GM21737 (cell line): Measurements from ENCODE around the gene GPR89B.
"Not testable (repeated sequence)": the region's sequence is repeated elsewhere in the genome, so short reads cannot be mapped to it uniquely, and the experiment has no call there.

Experiments used
- ATAC-seq: cut with Tn5 transposase; IDR thresholded peaks from one replicate; pipeline ENCODE4 v1.9.1; 2021; ENCODE audit warnings: mild to moderate bottlenecking, moderate library complexity; ENCODE audit not compliant: unreplicated experiment

Gene GPR89B

DNA sequence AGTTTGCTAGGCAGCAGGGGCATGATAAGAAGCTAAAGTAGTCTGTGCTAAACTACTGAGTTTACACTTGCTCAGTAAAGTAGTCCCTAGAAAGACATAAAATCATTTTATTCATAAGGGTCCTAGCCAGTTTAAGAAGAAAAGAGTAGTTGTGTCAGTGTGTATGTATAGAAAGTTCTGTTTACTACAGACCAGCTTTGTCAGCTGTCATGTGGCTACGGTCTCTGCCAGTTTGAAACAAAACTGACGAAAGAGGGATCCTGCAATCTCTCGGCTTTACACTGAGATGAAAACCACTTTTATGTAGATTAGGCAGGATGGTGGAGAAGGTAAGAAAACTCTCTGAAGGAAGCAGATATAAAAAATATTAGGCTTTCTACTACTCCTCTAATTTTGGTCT lies 7.1 kb downstream of the GPR89B start:
- not testable (repeated sequence) for ATAC-seq

DNA sequence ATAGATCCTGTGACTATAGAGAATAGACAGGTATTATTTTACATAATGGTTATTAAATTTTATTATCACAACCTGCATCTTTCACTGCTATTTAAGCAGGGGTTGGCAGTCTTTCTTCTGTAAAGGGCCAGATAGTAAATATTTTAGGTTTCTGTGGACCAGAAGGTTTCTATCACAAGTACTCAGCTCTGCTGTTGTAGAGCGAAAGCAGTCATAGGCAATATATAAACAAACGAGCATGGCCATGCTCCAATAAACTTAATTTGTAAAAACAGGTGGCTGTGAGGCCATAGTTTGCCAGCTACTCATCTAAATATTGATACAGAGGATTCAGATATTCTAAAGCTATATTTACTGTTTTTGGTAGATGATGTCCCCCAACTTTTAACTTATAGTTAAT lies 12.2 kb downstream of the GPR89B start:
- ATAC-seq: not testable (repeated sequence)

DNA sequence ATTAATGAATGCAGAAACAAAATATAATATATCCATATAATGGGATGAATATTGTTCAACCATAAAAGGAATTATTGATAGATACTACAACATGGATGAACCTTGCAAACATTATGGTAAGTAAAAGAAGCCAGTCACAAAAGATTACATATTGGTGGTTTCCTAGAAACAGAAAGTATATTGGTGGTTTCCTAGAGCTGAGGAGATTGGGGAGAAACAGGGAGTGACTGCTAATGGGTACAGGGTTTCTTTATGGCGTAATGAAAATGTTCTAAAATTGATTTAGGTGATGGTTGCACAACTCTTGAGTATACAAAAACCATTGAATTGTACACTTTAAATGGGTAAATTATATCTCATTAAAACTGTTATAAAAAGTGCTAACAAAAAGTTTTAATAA lies 14.3 kb downstream of the GPR89B start:
- ATAC-seq: not testable (repeated sequence)

DNA sequence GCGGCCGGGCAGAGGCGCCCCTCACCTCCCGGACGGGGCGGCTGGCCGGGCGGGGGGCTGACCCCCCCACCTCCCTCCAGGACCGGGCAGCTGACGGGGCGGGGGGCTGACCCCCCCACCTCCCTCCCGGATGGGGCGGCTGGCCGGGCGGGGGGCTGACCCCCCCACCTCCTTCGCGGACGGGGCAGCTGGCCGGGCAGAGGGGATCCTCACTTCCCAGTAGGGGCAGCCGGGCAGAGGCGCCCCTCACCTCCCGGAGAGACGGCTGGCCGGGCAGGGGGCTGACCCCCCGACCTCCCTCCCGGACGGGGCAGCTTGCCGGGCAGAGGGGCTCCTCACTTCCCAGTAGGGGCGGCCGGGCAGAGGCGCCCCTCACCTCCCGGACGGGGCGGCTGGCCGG lies 21.3 kb downstream of the GPR89B start:
- not testable (repeated sequence) for ATAC-seq

DNA sequence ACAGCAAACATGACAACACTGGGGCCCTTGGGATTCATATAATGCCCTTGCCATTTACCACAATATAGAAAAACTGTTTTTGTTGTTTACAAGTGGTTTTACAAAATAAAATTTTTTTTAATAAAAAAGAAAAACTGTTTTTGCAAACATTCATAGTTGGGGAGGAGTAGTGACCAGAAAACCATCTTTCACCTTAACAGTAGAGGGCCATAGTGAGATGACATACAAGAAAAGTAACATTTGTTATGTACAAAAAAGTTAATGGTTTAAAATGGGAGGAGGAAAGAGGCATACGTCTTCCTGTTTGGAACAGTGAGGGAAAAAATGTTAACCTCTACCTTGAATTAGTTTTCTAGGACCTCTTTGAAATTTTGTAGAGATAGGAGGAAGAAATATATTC lies 30.7 kb downstream of the GPR89B start:
- not testable (repeated sequence) for ATAC-seq

DNA sequence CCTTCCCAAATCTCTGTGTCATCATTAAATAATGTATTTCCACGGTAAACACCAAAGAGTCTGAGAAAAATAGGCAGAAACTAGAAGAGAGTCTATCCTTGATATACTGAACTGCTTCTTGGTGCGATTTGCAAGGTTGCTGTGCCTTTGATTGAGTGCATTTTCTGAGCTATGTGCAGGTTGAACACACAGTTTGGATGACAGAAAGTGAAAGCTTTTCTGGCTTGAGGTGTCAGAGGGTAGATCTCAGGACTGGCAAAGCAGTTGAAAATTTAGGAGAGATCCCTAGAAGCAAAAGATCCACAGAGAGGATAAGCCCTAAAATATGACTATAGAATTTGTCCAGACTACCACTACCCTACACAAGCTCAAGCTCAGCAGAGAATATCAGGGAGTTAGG lies 31.5 kb downstream of the GPR89B start:
- not testable (repeated sequence) for ATAC-seq

DNA sequence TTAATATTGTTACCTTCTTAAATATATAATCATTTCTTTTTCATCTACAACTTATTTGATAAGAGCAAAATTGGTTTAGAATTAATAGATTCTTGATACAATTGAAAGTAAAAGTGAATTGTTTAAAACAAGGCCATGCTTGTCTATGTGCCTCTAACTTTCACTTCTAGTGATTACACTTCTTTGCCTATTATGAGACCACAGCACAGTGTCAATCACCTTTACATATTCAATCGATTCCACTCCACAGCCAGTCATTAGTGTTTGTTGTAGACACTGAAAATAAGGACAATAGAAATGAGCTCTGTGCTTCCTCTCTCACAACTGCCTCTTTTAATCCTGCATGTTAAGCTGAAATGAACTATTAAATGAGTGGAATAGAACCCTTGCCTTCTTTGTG lies 36.4 kb downstream of the GPR89B start:
- not testable (repeated sequence) for ATAC-seq

DNA sequence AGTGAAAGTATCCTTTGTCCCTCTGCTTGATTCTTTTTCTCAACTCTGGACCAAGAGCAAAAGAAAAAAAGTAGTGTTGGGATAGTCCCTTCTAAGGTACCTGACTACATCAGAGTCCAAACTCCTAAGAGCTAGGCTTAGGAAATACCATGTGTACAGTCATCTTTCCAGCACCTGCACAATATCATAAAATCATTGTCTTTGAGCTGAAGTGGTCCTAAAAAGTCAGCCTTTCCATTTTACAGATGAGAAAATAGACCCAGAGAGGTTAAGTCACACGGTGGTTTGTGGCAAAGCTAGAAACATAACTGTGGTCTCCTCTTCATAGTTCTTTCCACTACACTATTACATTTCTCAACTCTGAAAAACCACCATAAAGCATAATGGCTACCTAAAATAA lies 38.4 kb downstream of the GPR89B start:
- not testable (repeated sequence) for ATAC-seq

DNA sequence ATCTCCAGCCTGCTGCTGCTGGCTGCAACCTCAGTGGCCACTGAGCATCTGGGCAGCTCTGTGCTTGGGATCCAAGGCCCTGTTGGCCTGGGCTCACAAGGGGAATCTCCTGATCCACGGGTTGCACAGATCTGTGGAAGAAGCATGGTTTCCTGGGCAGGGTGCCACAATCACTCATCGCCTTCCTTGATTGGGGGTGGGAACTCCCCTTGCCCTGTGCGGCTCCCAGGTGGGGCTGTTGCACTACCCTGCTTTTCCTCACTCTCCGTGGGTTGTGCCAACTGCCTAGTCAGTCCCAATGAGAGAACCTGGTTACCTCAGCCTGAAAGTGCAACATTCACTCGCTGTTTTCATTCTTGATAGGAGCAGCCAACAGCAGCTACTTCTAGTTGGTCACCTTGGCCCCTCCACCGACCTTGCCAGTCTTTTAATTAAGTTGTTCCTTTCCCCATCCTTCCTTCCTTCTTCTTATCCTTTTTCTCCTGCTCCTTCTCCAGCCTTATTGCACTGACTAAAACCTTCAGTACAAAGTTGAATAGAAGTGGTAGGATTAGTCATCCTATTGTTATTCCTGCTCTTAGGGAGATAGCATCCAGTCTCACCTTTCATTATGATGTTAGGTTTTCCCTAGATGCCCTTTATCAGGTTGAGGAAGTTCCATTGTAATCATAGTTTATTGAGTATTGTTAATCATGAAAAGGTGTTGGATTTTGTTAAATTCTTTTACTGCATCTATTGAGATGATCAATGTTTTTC lies 50.9 kb downstream of the GPR89B start:
- ATAC-seq: not testable (repeated sequence)

DNA sequence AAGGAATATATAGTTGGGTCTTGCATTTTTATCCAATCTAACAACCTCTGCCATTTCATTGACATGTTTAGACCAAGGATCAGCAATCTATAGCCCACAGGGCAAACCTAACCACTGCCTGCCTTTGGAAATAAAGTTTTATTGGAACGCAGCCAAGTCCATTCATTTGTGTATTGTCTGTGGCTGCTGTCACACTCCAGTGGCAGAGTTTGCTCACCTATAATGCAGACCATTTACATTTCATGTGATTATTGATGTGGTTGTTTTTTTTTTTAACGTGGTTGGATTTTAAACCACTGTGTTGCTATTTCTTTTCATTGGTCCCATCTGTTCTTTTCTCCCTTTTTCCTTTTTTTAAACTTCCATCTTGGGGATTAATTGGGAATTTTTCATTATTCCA lies 57.2 kb downstream of the GPR89B start:
- ATAC-seq: not testable (repeated sequence)

DNA sequence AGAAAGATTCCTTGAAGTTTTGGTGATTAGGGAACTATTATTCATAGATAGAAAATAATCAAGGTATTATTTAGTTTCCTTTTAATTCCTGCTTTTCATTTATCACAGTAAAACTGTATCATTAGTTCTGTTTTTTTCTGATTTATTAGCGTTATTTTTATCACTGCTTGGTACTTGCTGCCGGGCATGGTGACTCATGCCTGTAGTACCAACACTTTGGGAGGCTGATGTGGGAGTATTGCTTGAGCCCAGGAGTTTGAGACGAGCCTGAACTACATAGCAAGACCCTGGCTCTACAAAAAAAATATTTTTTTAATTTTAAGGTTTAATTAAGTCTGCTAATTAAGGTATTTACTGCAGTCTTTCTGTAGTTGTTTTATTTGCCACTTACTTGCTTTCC lies 59.7 kb downstream of the GPR89B start:
- not testable (repeated sequence) for ATAC-seq

DNA sequence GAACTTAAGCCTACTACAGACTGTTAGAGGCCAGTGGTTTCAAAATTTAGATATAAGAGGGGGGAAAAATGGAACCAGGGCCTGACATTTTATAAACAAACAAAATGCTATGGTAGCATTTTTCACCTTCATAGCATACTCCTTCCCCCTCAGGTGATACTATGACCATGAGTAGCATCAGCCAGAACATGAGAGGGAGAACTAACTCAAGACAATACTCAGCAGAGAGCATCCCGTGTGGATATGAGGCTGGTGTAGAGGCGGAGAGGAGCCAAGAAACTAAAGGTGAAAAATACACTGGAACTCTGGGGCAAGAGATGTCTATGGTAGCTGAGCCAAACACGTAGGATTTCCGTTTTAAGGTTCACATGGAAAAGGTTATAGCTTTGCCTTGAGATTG lies 64.7 kb downstream of the GPR89B start:
- not testable (repeated sequence) for ATAC-seq

DNA sequence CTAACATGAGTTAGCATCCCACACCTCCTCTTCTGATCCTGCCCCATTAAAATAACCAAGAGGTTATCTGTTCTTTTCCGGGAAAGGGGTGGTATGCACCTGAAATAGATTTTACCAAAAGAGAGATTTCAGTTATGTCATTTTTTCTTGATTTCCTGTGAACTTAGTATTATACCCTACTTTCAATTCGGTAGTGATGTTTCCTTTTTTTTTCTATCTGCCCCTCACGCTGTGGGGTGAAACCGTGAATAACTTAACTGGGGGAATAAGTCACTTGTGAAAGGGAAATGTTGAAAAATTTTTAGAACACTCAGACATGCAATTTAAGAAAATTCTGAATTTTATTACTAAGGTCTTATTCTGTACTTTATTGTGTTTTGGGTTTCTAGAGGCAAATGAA lies 65.2 kb downstream of the GPR89B start:
- ATAC-seq: not testable (repeated sequence)

DNA sequence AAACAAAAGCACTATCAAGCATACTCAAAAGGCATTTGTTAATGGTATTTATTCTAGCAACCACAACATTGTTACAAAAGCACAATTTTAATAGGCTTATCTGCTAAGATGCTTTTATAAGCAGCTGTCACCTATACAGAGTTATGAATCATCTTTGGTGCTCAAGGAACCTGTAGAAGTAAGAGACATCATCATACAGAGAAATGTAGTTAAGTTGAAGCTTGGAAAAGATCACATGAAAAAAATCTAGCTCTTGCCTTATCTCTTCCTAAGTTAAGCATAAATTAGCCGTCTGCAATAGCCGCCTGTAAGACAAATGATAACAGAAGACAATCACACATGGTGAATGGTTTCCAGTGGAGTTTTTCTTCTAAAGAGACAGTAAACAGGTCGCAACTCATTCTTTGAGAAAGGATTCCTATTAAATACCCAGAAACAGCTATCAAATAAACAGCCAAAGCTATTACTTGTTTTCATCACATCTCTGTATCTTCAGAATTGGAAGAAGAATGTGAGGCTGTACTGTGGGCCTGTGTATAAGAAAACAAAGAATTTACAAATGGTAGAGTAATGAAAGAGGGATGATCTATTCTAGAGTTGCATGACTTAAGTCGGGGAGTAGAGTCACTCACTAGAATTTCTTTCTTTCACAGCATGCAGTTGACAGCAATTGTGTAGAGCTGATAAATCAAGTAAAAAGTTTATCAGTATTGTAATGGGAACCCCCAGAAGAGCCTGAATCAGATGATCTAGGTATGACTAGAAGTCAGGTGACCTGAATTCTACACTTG lies 65.8 kb downstream of the GPR89B start:
- ATAC-seq: not testable (repeated sequence)

DNA sequence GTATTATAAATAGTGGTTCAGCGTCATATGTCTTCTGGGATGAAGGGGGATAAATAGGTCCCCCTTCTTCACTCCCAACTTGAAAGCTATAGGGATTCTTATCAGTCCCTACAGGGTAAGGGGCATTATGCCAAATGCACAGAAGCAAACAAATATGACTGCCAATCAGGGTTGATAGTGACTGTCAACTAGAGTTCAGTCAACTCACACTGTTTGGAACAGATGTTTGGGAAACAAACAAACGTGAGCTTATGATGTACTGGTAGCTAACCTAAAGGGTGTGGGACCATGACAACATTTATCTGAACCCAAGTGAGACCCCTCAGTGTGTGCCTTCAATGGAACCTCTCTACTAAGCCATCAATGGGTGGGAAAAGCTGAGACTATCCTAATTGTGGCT lies 67.9 kb downstream of the GPR89B start:
- not testable (repeated sequence) for ATAC-seq

DNA sequence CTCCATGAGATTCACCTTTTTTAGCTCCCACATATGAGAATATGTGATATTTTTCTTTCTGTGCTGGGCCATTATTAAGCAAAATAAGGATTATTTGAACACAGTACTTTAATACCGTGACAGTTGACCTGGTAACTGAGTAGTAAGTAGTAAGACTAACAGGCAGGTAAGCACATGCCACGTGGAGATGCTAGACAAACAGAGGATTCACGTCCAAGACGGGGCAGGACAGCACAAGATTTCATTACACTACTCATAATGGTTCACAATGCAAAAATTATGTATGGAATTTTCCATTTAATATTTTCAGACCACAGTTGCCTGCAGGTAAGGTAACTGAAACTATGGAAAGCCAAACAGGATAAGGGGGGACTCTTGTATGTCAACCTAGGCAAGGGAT lies 79.5 kb downstream of the GPR89B start:
- not testable (repeated sequence) for ATAC-seq

DNA sequence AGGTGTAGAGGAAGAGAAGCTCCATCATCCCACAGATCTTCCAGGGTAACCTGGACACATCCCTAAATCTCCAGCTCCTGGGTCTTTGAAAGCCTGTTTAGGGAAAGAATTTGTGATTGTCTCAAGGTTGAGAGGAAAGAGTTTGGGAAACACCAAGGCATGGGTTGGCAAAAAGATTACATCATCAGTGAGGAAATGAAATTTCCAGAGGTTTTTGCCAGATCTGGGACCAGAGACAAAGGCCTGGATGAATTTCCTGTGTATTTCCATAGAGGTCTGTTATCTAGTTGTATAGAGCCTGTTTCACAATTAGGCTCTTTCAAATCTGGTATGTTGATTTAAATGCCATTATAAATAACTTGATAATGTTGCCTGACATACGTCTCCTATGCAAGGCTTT lies 82.3 kb downstream of the GPR89B start:
- ATAC-seq: no peak

DNA sequence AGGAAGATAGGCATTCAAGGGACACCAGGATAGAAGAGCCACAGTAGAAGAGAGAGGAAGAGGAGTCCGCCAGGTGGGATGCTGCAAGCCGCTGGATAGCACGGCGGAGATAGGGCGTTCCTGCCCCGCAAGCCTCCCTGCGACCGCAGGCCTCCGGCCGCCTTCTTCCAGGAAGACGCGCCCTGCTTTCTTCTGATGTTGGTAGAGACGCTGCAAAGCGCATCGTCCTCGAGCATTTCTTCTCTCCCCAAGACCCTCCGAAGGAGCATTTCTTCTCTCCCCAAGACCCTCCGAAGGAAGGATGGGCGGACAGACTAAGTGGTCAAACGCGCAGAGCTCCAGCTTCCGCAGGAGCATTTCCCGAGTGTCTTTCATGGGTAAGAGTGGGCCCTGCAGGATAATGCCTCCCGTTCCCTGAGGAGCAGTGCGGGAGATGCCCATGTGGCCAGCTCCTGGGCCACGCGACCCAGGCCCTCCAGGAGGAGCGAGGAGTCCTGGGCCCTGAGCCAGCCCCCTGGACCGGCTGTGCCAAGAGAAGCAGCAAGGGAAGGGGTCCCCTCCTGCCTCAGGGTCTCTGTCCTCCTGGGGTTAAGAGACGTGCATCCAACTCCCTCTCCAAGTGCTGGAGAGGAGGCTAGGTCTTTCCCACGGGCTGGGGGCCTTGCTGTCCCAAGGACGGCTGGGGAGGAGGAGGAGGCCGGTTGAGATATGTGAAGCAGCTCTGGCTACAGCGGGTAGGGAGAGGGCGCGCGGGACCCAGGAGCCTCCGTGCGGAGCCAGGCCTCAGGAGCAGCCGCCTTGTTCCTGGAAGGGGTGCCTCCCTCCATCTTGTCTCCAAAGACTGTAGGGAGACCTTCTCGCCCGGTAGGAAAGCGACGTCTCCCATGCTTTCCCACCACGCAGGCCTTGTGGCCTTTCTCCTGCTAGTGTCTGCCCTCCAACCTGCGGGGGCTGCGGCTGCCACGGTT lies 85.2 kb downstream of the GPR89B start:
- ATAC-seq: not testable (repeated sequence)

DNA sequence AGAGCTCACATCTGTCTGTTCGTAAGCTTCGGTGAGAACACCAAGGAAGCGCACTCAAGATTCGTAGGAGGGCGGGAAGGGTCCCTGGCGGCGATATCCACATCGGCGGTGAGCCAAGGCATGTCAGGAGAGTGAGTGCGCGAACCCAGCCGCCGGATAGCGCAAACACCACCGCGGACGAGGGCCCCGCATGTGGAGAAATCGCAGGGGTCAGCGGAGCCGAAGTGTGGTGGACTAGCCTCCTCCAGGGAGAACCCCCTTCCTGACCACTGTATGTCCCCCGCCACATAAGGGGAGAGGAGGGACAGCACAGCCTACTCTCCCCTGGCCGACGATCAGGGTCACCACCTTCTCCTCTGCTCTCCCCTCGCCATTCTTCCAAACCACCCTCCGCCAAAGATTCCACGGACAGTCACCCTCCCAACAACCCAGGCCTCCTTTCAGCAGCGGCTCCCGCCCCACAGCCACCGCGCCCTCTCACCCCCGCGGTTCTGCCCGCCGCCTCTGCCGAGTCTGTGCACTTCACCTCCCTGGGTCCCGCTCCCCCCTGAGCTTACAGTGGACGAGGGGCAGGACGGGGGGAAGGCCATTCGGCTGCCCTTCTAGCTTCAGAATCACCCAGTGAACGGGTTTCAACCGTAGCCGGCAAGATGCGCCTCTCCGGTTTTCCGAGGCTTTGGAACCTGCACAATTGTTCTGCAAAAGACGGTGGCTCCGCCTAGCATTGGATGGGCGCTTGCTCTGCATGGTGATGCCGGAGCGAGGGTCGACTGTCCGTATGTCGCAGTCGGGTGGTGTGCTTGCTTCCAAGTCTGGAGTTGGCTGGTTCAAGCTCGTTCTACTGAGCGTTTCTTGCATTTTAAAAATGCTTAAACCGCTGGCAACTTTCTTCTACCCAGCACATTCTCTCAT lies 86.3 kb downstream of the GPR89B start:
- ATAC-seq: not testable (repeated sequence)

DNA sequence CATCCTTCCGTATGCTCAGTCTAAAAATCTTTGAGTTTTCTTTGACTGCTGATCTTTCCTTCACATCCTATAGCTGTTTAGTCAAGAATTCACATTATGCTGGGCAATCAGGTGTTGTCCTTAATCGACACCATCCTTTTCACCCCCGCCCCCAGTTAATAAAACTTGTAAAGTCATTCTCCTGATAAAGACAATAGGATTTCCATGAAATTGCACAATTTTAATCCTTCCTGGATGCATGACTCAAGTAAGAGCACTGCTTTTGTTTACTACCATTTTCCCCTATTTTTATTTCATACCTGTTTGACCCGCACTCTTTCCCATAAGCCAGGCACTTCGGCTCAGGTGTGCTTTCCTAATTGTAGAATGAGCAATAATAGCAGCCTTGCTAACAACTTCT lies 96.7 kb downstream of the GPR89B start:
- not testable (repeated sequence) for ATAC-seq
